Right hindlimb (tissue), 1 donor: ENCODE measurements around the gene PGAM4.
"Not testable (repeated sequence)": the region's sequence is repeated elsewhere in the genome, so short reads cannot be mapped to it uniquely, and the experiment has no call there.

ENCODE experiments used
- DNase-seq: peaks from one replicate; pipeline ENCODE4 v3.0.0-alpha.2; 2018

PGAM4 gene

GRCh38 chrX:77969538-77969937 lies at the start of gene PGAM4:
Gene PGAM4, minus strand, starts transcription at chrX:77969638. Its CDS starts 0 bp downstream, at chrX:77969638.
- DNase-seq = no peak

- DNase-seq = no peak
Observed at GRCh38 chrX:78011846-78012245, 42.4 kb upstream of the PGAM4 start.

GRCh38 chrX:77979870-77980269 lies 10.4 kb upstream of the PGAM4 start:
- DNase-seq = no peak

- DNase-seq = no peak
Observed at GRCh38 chrX:77977518-77977917, 8.1 kb upstream of the PGAM4 start.

GRCh38 chrX:77977095-77977494 lies 7.7 kb upstream of the PGAM4 start:
- no peak for DNase-seq

- no peak for DNase-seq
Observed at GRCh38 chrX:77975755-77976154, 6.3 kb upstream of the PGAM4 start.

- DNase-seq = no peak
Observed at GRCh38 chrX:77967631-77968030, 1.8 kb downstream of the PGAM4 start.

GRCh38 chrX:77966361-77966760 lies 3.1 kb downstream of the PGAM4 start:
- DNase-seq = no peak

GRCh38 chrX:77962068-77962902 lies 7.2 kb downstream of the PGAM4 start:
- no peak for DNase-seq

- no peak for DNase-seq
Observed at GRCh38 chrX:77961063-77961462, 8.4 kb downstream of the PGAM4 start.

GRCh38 chrX:77960567-77960966 lies 8.9 kb downstream of the PGAM4 start:
- no peak for DNase-seq

GRCh38 chrX:77953708-77954107 lies 15.7 kb downstream of the PGAM4 start:
- no peak for DNase-seq

- no peak for DNase-seq
Observed at GRCh38 chrX:77953302-77953701, 16.1 kb downstream of the PGAM4 start.

GRCh38 chrX:77952173-77952572 lies 17.3 kb downstream of the PGAM4 start:
- no peak for DNase-seq

GRCh38 chrX:77949840-77950239 lies 19.6 kb downstream of the PGAM4 start:
- no peak for DNase-seq

- DNase-seq = no peak
Observed at GRCh38 chrX:77946571-77946970, 22.9 kb downstream of the PGAM4 start.

- no peak for DNase-seq
Observed at GRCh38 chrX:77945910-77946545, 23.4 kb downstream of the PGAM4 start.

GRCh38 chrX:77945031-77945430 lies 24.4 kb downstream of the PGAM4 start:
- not testable (repeated sequence) for DNase-seq

- DNase-seq = no peak
Observed at GRCh38 chrX:77938083-77938680, 31.3 kb downstream of the PGAM4 start.

- no peak for DNase-seq
Observed at GRCh38 chrX:77937291-77937690, 32.1 kb downstream of the PGAM4 start.

- no peak for DNase-seq
Observed at GRCh38 chrX:77936299-77936698, 33.1 kb downstream of the PGAM4 start.

GRCh38 chrX:77935886-77936285 lies 33.6 kb downstream of the PGAM4 start:
- DNase-seq = no peak

- DNase-seq = no peak
Observed at GRCh38 chrX:77930581-77930980, 38.9 kb downstream of the PGAM4 start.

- DNase-seq = no peak
Observed at GRCh38 chrX:77925764-77926163, 43.7 kb downstream of the PGAM4 start.
